Stimulated activated CD8-positive, alpha-beta memory T cell treated with anti-CD3 and anti-CD28 coated beads, Interleukin-4, amount 100 ng/mL, for 1 hour (primary cell): ENCODE results near the gene PON3.

Source experiments
- DNase-seq, 2 donors: peaks; one replicate each; pipeline ENCODE4 v3.0.0-alpha.2; 2020; ENCODE audit warnings: low read depth in 2 of 2, low spot score in 1 of 2

Gene PON3

DNA sequence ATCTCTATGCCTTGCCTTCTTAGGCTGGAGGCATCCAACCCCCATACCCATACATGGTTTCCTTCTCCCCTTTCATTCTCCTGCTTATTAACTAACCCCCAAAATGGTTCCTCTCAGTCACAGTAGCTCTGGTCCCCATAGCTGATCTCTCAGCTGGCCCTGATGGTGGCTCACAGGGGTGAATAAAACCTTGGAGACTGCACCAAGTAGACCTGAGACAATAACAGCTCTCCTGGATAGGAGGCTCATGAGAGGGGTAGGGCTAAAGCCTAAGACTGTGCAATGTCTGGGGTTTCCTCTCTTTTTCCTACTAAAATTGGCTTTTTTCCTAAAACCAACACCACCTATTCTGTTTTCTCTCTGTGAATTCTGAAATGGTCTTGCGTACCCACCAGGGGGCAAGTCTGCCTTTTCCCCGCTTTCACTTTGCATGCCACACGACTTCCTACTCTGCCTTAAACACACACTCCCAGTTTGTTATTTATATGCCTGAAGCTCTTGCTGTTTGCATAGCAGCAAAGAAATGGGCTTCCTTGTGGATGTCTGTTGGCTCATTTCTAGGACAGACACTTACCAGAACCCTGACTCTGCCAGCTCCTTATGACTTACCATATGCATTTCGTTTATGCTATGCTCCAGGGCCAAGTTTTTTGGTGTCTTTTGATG lies 53.4 kb downstream of the PON3 start:
- DNase-seq, result no peak

- DNase-seq, result no peak
Observed at GRCh38 chr7:95342029-95342428, 54.1 kb downstream of the PON3 start.

GRCh38 chr7:95340491-95340890 lies 55.7 kb downstream of the PON3 start:
- no peak for DNase-seq

DNA sequence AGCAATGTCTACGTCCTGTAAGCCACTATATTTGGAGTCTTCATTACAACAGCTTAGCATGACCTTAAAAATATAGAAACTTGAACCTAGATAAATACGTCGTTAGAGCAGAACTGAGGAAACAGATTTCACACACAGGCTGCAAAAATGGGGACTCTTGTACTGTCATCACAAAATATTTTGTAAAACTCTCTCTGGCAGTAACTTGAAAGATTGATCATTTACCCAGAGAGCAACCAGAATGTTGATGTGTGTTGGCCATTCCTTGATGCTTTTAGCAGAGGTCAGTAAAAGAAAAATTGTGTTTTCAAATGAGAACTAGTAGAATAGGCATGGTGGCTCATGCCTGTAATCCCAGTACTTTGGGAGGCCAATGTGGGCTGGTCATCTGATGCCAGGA lies 57.3 kb downstream of the PON3 start:
- DNase-seq, result no peak

GRCh38 chr7:95335093-95335492 lies 61.1 kb downstream of the PON3 start:
- no peak for DNase-seq

DNA sequence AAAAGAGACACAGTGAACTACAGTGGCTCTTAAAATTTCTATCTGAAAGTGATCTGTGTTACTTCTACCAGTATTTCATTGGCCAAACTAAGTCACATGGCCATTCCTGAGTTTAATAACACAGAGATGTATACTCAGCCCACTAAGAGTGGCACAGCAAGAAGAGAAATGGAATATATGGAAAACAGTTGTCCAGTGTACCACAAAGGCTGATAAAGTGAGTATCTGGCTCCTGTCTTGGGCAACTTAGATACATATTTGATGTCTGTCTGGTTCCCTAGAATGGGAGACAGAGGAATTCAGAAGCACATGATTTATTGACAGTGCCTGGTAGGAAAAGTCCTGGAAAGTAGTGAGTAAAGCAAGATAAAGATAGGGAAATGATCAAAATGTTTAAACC lies 61.7 kb downstream of the PON3 start:
- no peak for DNase-seq

- DNase-seq, result no peak
Observed at GRCh38 chr7:95330961-95331337, 65.2 kb downstream of the PON3 start.

- DNase-seq, result no peak
Observed at GRCh38 chr7:95330204-95330960, 65.8 kb downstream of the PON3 start.

GRCh38 chr7:95327356-95327755 lies 68.8 kb downstream of the PON3 start:
- no peak for DNase-seq

DNA sequence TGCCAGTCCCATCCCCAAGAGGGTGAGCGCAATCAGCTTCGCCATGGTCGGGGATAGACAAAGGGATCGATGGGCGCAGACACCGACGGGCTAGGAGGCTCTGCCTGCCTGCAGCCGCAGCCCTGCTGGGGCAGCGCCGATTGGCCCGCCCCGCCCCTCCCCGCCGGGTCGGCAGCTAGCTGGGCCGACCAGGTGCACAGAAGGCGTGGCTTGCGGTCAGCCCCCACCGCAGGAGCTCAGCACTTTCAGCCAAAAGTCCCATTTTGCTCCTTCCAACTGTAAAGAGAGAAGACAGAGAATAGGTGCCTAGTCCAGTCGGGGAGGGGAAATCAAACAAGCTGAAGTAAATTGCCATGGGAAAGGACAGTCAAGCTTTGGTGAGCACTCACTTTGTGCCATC lies 71.7 kb downstream of the PON3 start, which contains the start of gene PON1:
Gene PON1, minus strand, starts transcription at position 102 of the 400 bp plus-strand sequence. Its CDS starts 57 bp downstream, at position 45.
- DNase-seq, result no peak

GRCh38 chr7:95323410-95324129 lies 72.6 kb downstream of the PON3 start:
- no peak for DNase-seq

- DNase-seq, result no peak
Observed at GRCh38 chr7:95322854-95323253, 73.3 kb downstream of the PON3 start.

DNA sequence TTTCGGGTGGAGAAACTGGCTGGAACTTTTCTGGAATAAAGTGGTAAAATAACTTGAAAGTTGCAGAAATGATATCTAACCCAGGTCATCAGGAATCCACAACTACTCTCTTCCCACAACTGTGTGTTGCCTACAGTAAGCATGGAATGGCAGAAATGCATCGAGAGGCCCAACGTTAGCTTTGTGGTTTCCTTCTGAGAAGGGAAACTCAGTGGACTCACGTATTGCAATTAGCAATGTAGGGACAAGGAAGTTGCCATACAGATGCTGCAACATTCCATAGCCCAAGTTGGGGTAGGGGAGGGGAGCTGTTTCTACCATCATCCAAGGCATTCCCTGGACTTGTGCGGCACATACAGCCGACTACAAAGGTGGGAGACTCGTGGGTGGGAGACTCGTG lies 73.8 kb downstream of the PON3 start:
- DNase-seq, result no peak

GRCh38 chr7:95321720-95322119 lies 74.5 kb downstream of the PON3 start:
- DNase-seq, result no peak

GRCh38 chr7:95320651-95321050 lies 75.5 kb downstream of the PON3 start:
- no peak for DNase-seq

- no peak for DNase-seq
Observed at GRCh38 chr7:95319570-95319969, 76.6 kb downstream of the PON3 start.

- no peak for DNase-seq
Observed at GRCh38 chr7:95318501-95319100, 77.6 kb downstream of the PON3 start.

GRCh38 chr7:95317966-95318365 lies 78.2 kb downstream of the PON3 start:
- no peak for DNase-seq

GRCh38 chr7:95317546-95317945 lies 78.6 kb downstream of the PON3 start:
- no peak for DNase-seq

DNA sequence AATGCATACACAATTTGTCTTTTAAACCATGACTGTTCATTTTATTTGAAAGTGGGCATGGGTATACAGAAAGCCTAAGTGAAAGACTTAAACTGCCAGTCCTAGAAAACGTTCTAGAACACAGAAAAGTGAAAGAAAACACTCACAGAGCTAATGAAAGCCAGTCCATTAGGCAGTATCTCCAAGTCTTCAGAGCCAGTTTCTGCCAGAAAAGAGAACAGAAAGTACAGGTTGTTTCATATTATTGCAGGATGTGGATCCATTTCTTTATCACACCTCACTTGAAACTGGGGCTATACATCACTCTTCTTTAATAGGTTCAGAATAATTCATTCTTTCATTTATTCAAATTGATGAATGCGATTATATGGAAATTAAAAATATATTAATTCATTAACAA lies 79.6 kb downstream of the PON3 start:
- DNase-seq, result no peak

DNA sequence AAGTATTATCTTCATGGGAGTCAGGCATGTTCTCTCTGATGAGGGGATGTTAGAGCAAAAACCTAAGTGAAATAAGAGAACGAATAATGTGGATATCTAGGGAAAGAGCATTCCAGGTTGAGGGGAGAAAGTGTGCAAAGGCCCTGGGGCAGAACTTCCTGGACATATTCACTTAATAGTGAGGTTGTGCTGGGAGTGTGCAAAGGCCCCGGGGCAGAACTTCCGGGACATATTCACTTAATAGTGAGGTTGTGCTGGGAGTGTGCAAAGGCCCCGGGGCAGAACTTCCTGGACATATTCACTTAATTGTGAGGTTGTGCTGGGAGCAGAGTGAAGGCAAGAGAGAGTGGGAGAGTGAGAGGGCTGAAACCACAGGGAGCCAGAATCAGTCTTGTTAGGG lies 83.6 kb downstream of the PON3 start:
- DNase-seq, result no peak

DNA sequence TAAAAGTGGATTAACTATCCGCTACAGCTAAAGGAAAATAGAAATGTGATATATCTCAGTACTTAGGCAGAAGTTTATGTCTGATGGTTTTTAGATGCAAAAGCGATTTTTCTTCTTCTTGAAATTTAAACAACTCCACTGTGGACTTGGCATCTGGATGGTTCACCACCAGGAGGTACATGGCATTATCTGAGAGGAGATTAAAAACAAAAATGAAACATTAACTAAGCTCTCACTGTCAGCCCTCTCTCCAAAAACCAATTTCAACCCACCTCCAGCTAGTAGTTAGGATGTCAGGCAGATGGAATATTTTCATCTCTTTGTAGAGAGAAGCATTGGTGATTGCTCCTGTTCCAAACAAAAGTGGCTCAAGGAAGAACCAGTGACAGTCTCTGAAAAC lies 84.8 kb downstream of the PON3 start:
- no peak for DNase-seq
